CD4-positive, alpha-beta T cell treated with Interleukin-6 for 4 hours (primary cell): ENCODE results near the gene SCARB2.

Experiments
- DNase-seq: peaks from one replicate; pipeline ENCODE4 v3.0.0-alpha.2; 2020; ENCODE audit warnings: mixed read lengths

The SCARB2 gene

GRCh38 chr4:76224171-76224570 lies 10.5 kb upstream of the SCARB2 start:
- no peak for DNase-seq

GRCh38 chr4:76219299-76220055 lies 5.9 kb upstream of the SCARB2 start:
- no peak for DNase-seq

GRCh38 chr4:76216975-76217814 lies 3.6 kb upstream of the SCARB2 start:
- no peak for DNase-seq

GRCh38 chr4:76216524-76216923 lies 2.9 kb upstream of the SCARB2 start:
- no peak for DNase-seq

- no peak for DNase-seq
Measured at GRCh38 chr4:76215077-76215476, 1.5 kb upstream of the SCARB2 start.

GRCh38 chr4:76214177-76214675 lies 602 bp upstream of the SCARB2 start:
- DNase-seq = peak; percentile 20

- DNase-seq = peak; percentile 54
Measured at GRCh38 chr4:76212851-76213414, 691 bp downstream of the SCARB2 start.

- DNase-seq = no peak
Measured at GRCh38 chr4:76211769-76212708, 1.6 kb downstream of the SCARB2 start.

GRCh38 chr4:76210452-76210851 lies 3.2 kb downstream of the SCARB2 start:
- no peak for DNase-seq

GRCh38 chr4:76209881-76210280 lies 3.7 kb downstream of the SCARB2 start:
- no peak for DNase-seq

- DNase-seq = no peak
Measured at GRCh38 chr4:76208005-76208765, 5.4 kb downstream of the SCARB2 start.

GRCh38 chr4:76207549-76207948 lies 6.1 kb downstream of the SCARB2 start:
- DNase-seq = no peak

GRCh38 chr4:76206222-76206942 lies 7.2 kb downstream of the SCARB2 start:
- DNase-seq = no peak

- DNase-seq = no peak
Measured at GRCh38 chr4:76205476-76205875, 8.1 kb downstream of the SCARB2 start.

GRCh38 chr4:76204936-76205335 lies 8.7 kb downstream of the SCARB2 start:
- DNase-seq = no peak

- no peak for DNase-seq
Measured at GRCh38 chr4:76203541-76203940, 10.1 kb downstream of the SCARB2 start.

GRCh38 chr4:76201276-76201675 lies 12.3 kb downstream of the SCARB2 start:
- DNase-seq = no peak

GRCh38 chr4:76200771-76201231 lies 12.8 kb downstream of the SCARB2 start:
- no peak for DNase-seq

GRCh38 chr4:76199664-76200211 lies 13.9 kb downstream of the SCARB2 start:
- peak; percentile 13 for DNase-seq
